GM19395 (cell line): ENCODE data around the gene GRXCR1.

Source experiments
- ATAC-seq: cut with Tn5 transposase; IDR thresholded peaks from one replicate; pipeline ENCODE4 v1.9.1; 2021; ENCODE audit warnings: mild to moderate bottlenecking, moderate library complexity; ENCODE audit not compliant: unreplicated experiment

GRXCR1 gene

DNA sequence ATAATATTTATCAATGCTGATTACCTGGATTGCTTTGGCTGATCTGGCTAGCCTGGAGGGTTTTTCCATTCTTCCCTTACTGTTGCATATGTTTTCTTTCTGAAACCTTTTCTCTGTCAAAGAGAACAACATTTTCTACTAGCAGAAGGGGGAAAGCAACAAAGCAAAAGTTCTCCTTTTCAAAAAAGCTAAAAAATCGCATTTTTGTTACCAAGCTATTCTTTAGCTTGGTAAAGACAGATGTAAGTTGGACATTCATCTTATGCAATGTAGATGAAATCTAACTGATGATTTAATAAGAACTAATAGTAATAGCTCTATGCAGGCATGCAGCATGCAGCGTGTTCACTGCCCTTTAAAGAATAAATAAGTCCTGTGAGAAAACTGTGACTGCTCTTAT, at the start of gene GRXCR1:
Gene GRXCR1 (plus strand): TSS at position 301 of the 400 bp plus-strand sequence. CDS start 554 bp downstream, outside the sequence.
- no peak for ATAC-seq

- ATAC-seq, result no peak
These were observed 48.8 kb upstream of the GRXCR1 start for GRCh38 chr4:42843694-42844093.

DNA sequence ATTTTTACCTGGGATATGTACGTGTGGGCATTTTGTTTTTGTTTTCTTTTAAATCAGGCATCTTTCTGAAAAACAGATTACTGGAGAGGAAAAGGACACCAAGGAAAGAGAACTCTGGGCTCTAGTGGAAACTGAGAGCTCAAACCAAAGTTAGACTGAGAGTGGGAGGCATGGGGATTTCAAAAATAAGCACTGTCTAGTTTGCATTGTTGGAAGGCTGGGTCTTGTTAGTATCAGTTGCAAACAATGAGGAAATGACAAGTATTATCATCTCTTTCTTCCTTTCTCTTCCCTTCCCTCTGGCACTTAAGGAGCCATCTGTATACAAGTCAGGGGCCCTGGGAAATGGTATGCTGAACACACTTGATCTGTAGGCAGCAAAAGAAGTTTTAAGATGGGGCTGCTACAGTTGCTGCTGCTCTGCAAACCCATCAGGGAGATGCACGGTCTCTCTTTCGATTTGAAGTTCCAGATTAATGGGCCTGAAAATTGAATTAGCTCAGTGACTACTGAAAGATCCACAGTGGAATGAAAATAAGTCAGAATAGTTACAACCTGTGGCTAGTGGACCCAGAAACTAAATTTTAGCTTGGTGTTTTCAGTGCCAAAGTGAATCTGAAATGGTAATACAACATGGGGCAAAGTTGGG, 48.0 kb upstream of the GRXCR1 start:
- no peak for ATAC-seq

DNA sequence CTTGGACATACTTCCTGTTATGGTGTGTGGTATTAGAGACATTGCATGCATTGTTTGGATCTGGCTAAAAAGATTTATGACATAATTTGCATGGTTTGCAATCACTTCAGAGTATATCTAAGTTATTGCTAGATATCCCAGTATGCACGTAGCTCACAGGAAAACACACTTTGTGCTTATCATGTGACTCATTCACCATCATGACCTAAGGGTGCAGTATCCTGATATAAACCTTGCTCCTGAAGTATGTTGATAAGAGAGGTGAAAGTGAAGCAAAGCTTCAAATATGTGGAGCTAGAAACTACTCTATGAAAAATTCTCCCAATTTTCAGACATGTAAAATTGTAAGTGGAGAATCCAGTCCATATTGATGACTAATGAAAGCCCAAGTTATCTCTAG, 46.9 kb upstream of the GRXCR1 start:
- no peak for ATAC-seq

GRCh38 chr4:42855779-42856178, 36.7 kb upstream of the GRXCR1 start:
- no peak for ATAC-seq

DNA sequence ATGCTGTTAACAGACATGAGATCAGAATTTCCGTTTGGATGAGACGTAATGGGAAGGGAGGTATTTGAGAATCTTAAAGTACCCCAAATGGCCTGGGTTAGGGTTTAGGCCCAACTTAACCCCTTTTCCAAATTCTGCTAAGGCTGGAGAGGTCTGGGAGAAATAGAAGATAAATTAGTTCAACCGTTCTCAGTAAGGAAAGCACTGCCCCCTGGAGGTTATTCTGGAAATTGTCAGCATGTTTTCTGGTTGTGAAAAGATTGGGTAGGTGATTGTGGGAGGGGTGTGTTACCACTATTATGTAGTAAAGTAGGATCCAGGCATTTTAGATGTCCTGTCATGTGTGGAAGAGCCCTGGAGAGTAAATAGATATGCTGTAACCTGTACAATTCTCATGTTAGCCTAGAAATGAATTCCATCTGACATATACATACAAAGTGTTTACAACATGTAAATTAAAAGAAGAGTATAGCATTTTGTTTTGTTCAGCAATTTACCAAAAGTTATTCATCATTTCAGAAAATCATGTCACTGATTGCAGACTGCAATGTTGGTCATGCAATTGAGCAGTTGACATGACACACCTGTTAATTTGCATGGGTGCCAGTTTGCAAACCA, 26.8 kb upstream of the GRXCR1 start:
- ATAC-seq, result peak; percentile 92

GRCh38 chr4:42871261-42871660, 21.3 kb upstream of the GRXCR1 start:
- ATAC-seq, result no peak

GRCh38 chr4:42871671-42872290, 20.7 kb upstream of the GRXCR1 start:
- no peak for ATAC-seq

- ATAC-seq, result no peak
These were observed 13.7 kb upstream of the GRXCR1 start for GRCh38 chr4:42878863-42879262.

GRCh38 chr4:42881253-42881652, 11.3 kb upstream of the GRXCR1 start:
- no peak for ATAC-seq

DNA sequence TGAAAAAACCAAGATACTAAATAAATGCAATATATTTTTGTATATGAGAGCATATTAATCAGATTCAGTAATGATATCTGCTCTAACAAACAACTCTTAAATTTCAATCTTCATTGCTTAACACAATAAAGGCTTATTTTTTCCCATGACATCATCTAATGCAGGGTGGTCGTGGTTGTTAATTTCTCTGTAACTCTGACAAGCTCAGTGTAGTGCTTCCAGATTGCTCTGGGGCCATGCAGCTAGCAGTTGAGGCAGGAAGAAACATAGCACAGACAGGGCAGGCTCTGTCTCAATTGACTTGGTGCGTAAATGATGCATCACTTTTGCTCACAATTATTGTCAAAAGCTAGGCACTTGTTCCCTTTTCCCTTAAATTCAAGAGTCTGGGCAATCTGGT, 869 bp upstream of the GRXCR1 start:
- ATAC-seq, result no peak

DNA sequence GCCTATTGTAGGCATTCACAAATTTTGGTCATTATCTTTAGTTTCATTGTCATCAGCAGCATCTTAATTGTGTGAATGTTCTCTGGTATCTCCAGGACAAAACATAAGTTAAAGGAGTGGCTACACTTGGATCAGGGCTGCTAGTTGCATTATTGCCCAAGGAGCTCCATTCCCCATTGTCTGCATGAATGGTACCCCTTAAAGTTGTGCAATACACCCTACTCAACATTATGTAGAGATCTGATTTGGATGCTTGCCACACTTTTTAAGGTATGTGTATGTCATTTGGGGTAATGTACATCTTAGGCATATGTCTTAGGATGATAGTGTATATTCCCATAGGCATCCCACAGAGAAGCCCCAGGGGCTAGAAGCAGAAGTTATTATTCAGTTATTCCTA, 2.9 kb downstream of the GRXCR1 start:
- ATAC-seq, result no peak

DNA sequence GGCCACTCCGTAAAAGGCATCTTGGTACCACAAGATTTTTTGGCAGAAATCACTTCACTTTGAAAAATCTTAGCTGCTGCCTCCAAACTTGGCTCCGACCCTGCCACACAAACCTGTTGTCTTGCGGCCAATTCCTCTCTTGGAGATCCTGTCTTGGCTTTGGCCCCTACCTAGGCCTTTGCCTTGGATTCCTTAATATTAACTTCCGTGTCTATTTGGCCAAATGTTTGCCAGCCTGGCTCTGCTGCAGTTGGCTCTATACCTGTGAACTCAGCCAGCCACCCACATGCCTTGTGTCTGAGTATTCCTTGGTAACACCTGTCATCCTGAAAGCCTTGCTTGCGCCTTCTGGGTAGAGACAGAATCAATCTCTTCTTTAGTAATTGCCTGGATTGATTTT, 12.5 kb downstream of the GRXCR1 start:
- ATAC-seq, result no peak

DNA sequence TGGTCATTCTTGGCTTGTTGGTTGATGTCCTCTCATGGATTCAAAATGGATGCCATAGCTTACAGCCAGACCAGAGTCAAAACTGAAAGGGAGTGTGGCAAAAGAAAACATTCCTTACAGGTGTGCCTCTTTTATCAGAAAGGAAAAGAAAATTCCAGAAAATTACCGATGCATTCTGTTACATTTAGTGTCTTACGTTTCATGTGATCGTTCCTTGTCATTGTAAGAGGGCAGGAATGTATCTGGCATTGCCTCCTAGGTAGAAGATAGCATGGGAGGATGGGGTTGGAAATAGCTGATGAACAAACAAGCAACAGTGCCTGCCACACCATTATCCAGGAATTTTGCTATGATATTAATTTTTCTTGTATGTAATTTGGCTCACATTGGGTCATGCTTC, 13.1 kb downstream of the GRXCR1 start:
- ATAC-seq, result no peak

DNA sequence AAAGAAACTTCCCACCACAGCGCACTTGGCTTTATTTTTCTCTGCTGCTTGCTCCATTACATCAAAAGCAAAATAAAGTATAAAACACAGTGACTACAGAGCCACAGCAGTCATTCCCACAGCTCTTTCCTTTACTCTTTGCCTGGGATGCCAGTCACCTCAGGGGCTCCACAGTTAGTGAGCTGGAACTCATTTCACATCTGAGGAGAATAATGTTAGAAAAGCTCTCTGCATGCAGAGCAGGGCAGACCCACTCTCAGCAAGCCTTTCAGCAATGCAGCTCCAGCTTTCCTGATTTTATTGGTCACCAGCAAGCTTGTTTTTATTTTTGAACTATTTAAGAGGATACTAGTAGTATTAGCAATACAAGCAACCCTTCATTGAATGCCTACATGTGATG, 13.8 kb downstream of the GRXCR1 start:
- ATAC-seq, result no peak

DNA sequence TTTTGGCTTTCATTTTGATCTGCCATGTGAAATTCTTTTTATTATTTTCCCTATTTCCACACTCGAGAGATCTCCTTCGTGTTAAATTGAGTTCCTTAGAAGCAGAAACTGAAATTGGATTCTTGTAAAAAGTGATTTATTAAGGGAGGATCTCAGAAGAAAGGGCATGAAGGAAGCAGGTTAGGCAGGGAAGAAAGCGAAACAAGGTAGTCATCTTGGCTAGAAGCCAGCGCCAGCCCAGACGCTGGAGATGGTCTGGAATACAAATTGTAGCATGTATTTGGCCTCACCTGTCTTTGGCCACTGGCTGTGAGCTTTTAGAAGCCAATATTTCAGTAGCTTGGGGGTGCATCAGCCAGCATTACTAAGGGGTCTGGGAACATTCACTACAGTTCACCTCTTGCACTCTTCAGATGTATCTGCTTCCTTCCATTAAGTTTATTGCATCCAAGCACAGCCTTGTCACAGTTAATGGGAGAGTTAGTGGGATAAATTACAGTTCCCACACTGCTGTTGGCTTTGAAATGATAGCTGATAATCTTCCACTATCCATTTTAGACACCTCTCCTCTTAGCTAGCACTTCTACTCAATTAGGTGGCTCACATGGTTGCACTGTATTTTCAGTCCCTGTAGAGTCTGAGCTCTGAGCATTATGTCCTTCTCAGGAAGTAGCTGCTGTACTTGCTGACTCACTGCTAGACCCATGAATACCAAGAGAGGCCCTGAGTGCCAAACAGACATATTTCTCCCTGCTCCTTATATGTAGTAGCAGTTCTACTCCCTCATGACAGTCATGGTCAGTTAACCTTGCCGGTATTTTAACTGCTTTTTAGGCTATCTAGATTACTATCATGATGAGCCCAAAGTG, 14.6 kb downstream of the GRXCR1 start:
- ATAC-seq, result no peak

GRCh38 chr4:42910459-42910858, 17.9 kb downstream of the GRXCR1 start:
- ATAC-seq, result no peak

DNA sequence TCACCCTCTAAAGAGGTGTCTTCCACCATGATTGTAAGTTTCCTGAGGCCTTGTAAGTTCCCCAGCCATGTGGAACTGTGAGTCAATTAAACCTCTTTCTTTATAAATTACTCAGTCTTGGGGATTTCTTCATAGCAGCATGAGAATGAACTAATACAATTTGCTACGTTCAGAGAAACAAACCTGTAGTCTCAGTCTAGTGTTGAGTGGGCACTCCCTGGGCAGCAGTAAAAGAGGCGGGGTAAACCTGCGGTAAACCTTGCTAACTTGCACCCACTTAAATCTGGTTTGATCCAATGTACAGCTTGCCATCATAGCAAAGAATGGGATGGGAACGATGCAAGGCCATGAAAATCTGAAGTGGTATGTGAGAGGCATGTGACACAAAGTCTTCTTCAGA, 22.4 kb downstream of the GRXCR1 start:
- ATAC-seq, result no peak

DNA sequence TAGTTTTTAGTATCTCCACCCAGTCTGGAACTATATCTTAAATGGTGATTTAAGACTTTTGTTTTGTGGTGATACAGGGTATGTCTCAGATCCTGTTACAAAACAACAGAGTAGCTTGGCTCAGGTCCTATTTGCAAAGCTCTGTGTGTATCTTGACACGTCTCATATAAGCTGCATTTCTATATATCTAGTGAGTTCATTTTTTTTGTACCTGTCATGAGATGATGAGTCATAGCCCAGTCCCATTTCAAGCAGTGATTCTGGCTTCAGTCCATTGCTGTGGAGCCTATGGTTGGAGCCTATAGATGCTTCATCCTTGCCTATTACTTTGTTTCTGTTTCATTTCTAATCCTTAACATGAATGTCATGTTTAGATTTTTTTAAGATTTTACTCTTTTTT, 23.0 kb downstream of the GRXCR1 start:
- no peak for ATAC-seq

- ATAC-seq, result no peak
These were observed 24.8 kb downstream of the GRXCR1 start for GRCh38 chr4:42917296-42917695.

DNA sequence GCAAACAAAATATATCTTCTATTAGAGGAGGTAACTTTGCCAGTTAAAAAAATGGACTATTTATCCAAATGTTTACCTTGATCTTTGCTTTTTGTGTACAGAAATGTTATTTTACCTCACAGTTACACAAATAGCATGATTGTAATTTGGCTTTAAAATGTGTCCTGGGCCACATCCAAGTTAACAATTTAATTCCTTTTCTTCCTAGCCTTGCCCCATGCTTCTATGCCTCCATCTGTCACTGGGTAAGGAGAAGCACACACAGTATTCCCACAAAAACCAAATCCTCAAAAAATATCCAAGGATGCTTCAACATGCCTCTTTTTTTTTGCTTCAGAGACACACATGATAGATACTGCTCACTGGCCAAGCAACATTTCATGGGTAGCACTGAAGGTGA, 30.9 kb downstream of the GRXCR1 start:
- ATAC-seq, result no peak

DNA sequence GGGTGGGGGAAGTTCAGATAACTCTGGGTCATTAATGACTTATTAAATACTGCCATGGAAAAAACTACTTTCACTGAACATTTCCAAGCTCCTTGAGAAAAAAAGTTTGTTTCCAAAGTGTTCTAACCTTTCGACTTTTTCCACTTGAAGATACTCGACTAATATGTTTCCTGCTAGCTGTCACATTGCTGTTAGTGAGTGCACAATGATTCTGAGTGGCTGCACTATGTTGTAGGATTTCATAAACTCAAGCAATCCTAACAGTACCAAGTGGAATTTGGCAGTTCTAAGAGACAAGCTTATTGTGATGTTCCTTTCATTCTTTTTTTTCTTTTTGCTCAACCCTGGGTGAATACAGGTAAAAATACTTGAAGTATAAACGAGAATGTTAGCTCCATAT, 33.4 kb downstream of the GRXCR1 start:
- no peak for ATAC-seq
